K562 (cell line): ENCODE data around the gene SLC37A3. TPM values are rescaled to one million over a fixed set of nuclear protein-coding genes. Genes with fewer than 3 reads are reported as not detected.

ENCODE experiments used
- HNRNPH1 ChIP-seq: fragments of 200-400 bp; formaldehyde crosslinking; optimal IDR thresholded peaks from 2 replicates; pipeline ENCODE3; 2017; ENCODE audit warnings: low read depth, mild to moderate bottlenecking, low read length, moderate library complexity
- LEF1 ChIP-seq: fragments of 450-650 bp; IDR thresholded peaks from 2 replicates; pipeline ENCODE4 v1.6.1; 2016; ENCODE audit warnings: mild to moderate bottlenecking
- NBN ChIP-seq: fragments of 450-650 bp; IDR thresholded peaks from 2 replicates; pipeline ENCODE4 v1.6.1; 2016; ENCODE audit warnings: low read depth, mild to moderate bottlenecking
- NFATC3 ChIP-seq: fragments of 450-650 bp; IDR thresholded peaks from 2 replicates; pipeline ENCODE4 v1.6.1; 2017; ENCODE audit warnings: mild to moderate bottlenecking
- NR3C1 ChIP-seq: sonication (generic); formaldehyde crosslinking; IDR thresholded peaks from 2 replicates; pipeline ENCODE4 v1.8.1; 2022; ENCODE audit warnings: missing genetic modification reagents
- PCBP1 ChIP-seq: fragments of 200-400 bp; formaldehyde crosslinking; IDR thresholded peaks from 2 replicates; pipeline ENCODE4 v1.6.1; 2018; ENCODE audit warnings: mild to moderate bottlenecking, low read depth, low read length; ENCODE audit not compliant: poor library complexity, severe bottlenecking
- POLR3G ChIP-seq: IDR thresholded peaks from 2 replicates; pipeline ENCODE4 v1.6.1; 2011; ENCODE audit not compliant: insufficient read length, insufficient replicate concordance; ENCODE audit errors: extremely low read depth
- SIRT6 ChIP-seq: IDR thresholded peaks from one replicate; pipeline ENCODE4 v1.6.1; 2012; ENCODE audit warnings: low read depth, mild to moderate bottlenecking, control low read depth, inconsistent platforms, low read length, moderate library complexity
- U2AF2 ChIP-seq: fragments of 200-400 bp; formaldehyde crosslinking; optimal IDR thresholded peaks from 2 replicates; pipeline ENCODE3; 2017; ENCODE audit warnings: low read depth, mild to moderate bottlenecking, low read length
- ZKSCAN8 ChIP-seq: fragments of 200-800 bp; sonication (Bioruptor generic); IDR thresholded peaks from 2 replicates; pipeline ENCODE4 v1.6.1; 2016; ENCODE audit warnings: missing genetic modification characterization, missing compliant biosample characterization
- ZNF324 ChIP-seq: fragments of 250-450 bp; sonication (Bioruptor Pico); IDR thresholded peaks from 2 replicates; pipeline ENCODE4 v1.4.0; 2020; ENCODE audit warnings: mild to moderate bottlenecking
- ZNF764 ChIP-seq: fragments of 250-450 bp; sonication (Bioruptor Pico); IDR thresholded peaks from 2 replicates; pipeline ENCODE4 v1.4.0; 2020; ENCODE audit warnings: low read depth, mild to moderate bottlenecking, moderate library complexity
- polyA plus RNA-seq, 8 experiments: library from polyadenylated mRNA; depleted of rRNA in 4 of 8; stranded (reverse) in 5 of 8; unstranded in 3 of 8; fragments of >200 nt; fragmentation: Nextera tagmentation in 2 of 8; fragmentation: Illumina TruSeq in 1 of 8; extraction: Ambion mirVana in 2 of 8; extraction: Trizol in 1 of 8; gene quantifications; 2 replicates each; pipeline versions ENCODE4 v1.2.1 to v1.2.3, GENCODE V29; 2011 to 2014; ENCODE audit warnings: inconsistent platforms in 1 of 8, missing spikeins in 1 of 8
- total RNA-seq, 7 experiments: library from RNA; depleted of rRNA in 6 of 7; stranded (reverse); fragments of >200 nt in 6 of 7; fragmentation: Illumina TruSeq in 2 of 7; extraction: Trizol in 2 of 7; gene quantifications; 2 replicates each; pipeline versions ENCODE4 v1.2.1 to v1.2.3, GENCODE V29; 2011 to 2021; ENCODE audit warnings: low replicate concordance in 1 of 7
- TF ChIP-seq, protein P1 (sequence below): sonication (generic); formaldehyde crosslinking; IDR thresholded peaks from 2 replicates; pipeline ENCODE4 v1.8.1; 2023; ENCODE audit warnings: missing genetic modification reagents, mild to moderate bottlenecking, borderline replicate concordance
- TF ChIP-seq, protein P2 (sequence below): fragments of 250-450 bp; sonication (Bioruptor Pico); IDR thresholded peaks from 2 replicates; pipeline ENCODE4 v1.8.0; 2022; ENCODE audit warnings: inconsistent platforms, mild to moderate bottlenecking, moderate library complexity, borderline replicate concordance
- TF ChIP-seq, protein P3 (sequence below), 2 experiments: IDR thresholded peaks; 2 replicates each; pipeline ENCODE4 v1.6.1; 2012; ENCODE audit warnings: improper control_type of control experiment in 2 of 2, low read depth in 2 of 2, low read length in 2 of 2, borderline replicate concordance in 1 of 2
- TF ChIP-seq, protein P4 (sequence below), 3 experiments: fragments of 200-800 bp in 1 of 3; sonication (Bioruptor generic) in 1 of 3; sonication (generic) in 1 of 3; formaldehyde crosslinking in 1 of 3; IDR thresholded peaks; 2 replicates each; pipeline versions ENCODE4 v1.6.1 to v1.8.0; 2016 to 2022; ENCODE audit warnings: mild to moderate bottlenecking in 2 of 3, missing compliant biosample characterization in 2 of 3, missing genetic modification characterization in 2 of 3, missing genetic modification reagents in 1 of 3

Gene SLC37A3
- total and polyA plus RNA-seq, 9 of the 15 experiments (the other 6 are each of a cell fraction or from before 2014, with no cell fraction given): 11.7 to 59.1 (median 26.8) TPM

DNA sequence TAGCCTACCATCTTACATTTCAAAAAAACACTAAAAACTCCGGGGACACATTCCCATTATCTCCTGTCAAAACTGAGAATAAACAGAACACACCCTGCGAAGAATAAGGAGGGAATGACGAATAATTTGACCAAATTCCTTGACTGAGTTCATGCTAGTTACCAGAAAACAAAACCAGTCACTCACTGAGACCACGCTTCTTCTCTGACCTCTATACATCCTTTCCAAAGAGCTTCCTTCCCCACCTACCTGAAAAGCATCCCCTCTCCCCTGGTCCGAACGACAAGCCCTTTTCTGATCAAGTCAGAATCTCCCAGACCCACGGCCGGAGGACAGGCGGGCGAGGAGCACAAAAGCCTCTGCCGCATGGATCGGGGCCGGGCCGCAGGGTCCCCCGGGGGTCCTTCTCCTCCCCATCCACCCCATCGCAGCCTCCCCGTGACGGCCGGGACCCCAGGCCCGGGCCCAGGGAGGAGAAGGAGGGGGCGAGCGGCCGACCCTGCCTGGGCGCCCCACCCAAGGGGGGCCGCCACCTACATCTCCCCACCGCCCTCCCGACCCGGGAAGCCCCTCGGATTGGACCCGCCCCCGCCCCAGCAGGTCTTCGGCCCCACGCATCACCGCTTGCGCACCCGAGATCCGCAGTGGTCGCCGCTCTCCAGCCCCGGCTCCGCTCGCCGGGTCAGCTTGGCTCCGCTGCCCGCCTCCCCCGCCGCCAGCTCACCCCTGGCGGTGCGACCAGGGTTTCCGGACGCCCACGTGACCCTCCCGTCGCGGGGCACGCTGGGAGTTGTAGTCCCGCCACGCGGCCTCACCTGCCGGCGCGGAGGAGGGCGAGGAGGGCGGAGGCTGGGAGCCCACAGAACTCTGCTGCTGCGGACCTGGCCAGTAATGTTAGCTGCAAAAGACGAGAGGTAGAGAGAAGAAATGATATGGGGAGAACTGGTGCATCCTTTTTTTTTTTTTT, at the start of gene SLC37A3 (continued):
- TF ChIP-seq, protein P1, sequence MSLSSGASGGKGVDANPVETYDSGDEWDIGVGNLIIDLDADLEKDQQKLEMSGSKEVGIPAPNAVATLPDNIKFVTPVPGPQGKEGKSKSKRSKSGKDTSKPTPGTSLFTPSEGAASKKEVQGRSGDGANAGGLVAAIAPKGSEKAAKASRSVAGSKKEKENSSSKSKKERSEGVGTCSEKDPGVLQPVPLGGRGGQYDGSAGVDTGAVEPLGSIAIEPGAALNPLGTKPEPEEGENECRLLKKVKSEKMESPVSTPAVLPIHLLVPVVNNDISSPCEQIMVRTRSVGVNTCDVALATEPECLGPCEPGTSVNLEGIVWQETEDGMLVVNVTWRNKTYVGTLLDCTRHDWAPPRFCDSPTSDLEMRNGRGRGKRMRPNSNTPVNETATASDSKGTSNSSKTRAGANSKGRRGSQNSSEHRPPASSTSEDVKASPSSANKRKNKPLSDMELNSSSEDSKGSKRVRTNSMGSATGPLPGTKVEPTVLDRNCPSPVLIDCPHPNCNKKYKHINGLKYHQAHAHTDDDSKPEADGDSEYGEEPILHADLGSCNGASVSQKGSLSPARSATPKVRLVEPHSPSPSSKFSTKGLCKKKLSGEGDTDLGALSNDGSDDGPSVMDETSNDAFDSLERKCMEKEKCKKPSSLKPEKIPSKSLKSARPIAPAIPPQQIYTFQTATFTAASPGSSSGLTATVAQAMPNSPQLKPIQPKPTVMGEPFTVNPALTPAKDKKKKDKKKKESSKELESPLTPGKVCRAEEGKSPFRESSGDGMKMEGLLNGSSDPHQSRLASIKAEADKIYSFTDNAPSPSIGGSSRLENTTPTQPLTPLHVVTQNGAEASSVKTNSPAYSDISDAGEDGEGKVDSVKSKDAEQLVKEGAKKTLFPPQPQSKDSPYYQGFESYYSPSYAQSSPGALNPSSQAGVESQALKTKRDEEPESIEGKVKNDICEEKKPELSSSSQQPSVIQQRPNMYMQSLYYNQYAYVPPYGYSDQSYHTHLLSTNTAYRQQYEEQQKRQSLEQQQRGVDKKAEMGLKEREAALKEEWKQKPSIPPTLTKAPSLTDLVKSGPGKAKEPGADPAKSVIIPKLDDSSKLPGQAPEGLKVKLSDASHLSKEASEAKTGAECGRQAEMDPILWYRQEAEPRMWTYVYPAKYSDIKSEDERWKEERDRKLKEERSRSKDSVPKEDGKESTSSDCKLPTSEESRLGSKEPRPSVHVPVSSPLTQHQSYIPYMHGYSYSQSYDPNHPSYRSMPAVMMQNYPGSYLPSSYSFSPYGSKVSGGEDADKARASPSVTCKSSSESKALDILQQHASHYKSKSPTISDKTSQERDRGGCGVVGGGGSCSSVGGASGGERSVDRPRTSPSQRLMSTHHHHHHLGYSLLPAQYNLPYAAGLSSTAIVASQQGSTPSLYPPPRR (CRISPR knock-in tag): no peak
- TF ChIP-seq PCBP1 (no peak), LEF1 (no peak), NR3C1 (no peak), HNRNPH1 (no peak), NBN (peak; percentile 70), POLR3G (no peak), NFATC3 (no peak), ZNF324 (CRISPR knock-in tag) (no peak), ZNF764 (no peak), SIRT6 (no peak), U2AF2 (no peak), ZKSCAN8 (CRISPR knock-in tag) (no peak)
- TF ChIP-seq, protein P2, sequence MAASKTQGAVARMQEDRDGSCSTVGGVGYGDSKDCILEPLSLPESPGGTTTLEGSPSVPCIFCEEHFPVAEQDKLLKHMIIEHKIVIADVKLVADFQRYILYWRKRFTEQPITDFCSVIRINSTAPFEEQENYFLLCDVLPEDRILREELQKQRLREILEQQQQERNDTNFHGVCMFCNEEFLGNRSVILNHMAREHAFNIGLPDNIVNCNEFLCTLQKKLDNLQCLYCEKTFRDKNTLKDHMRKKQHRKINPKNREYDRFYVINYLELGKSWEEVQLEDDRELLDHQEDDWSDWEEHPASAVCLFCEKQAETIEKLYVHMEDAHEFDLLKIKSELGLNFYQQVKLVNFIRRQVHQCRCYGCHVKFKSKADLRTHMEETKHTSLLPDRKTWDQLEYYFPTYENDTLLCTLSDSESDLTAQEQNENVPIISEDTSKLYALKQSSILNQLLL (CRISPR knock-in tag): no peak
- TF ChIP-seq, protein P3, sequence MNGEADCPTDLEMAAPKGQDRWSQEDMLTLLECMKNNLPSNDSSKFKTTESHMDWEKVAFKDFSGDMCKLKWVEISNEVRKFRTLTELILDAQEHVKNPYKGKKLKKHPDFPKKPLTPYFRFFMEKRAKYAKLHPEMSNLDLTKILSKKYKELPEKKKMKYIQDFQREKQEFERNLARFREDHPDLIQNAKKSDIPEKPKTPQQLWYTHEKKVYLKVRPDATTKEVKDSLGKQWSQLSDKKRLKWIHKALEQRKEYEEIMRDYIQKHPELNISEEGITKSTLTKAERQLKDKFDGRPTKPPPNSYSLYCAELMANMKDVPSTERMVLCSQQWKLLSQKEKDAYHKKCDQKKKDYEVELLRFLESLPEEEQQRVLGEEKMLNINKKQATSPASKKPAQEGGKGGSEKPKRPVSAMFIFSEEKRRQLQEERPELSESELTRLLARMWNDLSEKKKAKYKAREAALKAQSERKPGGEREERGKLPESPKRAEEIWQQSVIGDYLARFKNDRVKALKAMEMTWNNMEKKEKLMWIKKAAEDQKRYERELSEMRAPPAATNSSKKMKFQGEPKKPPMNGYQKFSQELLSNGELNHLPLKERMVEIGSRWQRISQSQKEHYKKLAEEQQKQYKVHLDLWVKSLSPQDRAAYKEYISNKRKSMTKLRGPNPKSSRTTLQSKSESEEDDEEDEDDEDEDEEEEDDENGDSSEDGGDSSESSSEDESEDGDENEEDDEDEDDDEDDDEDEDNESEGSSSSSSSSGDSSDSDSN (IDR thresholded peaks at IDR 0.05; ENCODE audit: borderline replicate concordance in 1 of 2, low read depth in 2 of 2, low read length in 2 of 2): peak; percentile 24 to 82; a peak in 1 of 4 replicates
- TF ChIP-seq, protein P4, sequence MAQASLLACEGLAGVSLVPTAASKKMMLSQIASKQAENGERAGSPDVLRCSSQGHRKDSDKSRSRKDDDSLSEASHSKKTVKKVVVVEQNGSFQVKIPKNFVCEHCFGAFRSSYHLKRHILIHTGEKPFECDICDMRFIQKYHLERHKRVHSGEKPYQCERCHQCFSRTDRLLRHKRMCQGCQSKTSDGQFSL (CRISPR knock-in tag; IDR thresholded peaks at IDR 0.05): peak; percentile 61; the same call in 1 of the 2 replicates
- TF ChIP-seq, protein P4 (tag; IDR thresholded peaks at IDR 0.05): no peak
